Gastrocnemius medialis (tissue), 4 donors: ENCODE results near the gene LYSMD4. TPM values are rescaled to one million over a fixed set of nuclear protein-coding genes. Genes with fewer than 3 reads are reported as not detected.

ENCODE experiments used
- ATAC-seq, 2 donors: fragments of 150-250 bp; one replicate each; pipeline ENCODE4 v1.9.1; 2016
- DNase-seq, 2 donors: peaks; one replicate each; pipeline ENCODE4 v3.0.0-alpha.2; 2019
- H3K27ac ChIP-seq, 4 donors: fragments of 200-600 bp; sonication (generic); 1 replicate in 1 of 4; 2 replicates in 3 of 4; pipeline ENCODE4 v1.5.1; 2016 to 2018; ENCODE audit warnings: mild to moderate bottlenecking in 2 of 4, moderate library complexity in 1 of 4
- H3K27me3 ChIP-seq, 3 donors: fragments of 200-600 bp; sonication (generic) in 2 of 3; 1 replicate in 1 of 3; 2 replicates in 2 of 3; pipeline versions ENCODE4 v1.5.1 to v1.6.0; 2016 to 2019; ENCODE audit warnings: mild to moderate bottlenecking in 1 of 3, moderate library complexity in 1 of 3
- H3K36me3 ChIP-seq, 2 donors: fragments of 200-600 bp; sonication (generic) in 1 of 2; one replicate each; pipeline ENCODE4 v1.5.1; 2017 to 2018
- H3K4me1 ChIP-seq, 2 donors: fragments of 200-600 bp; sonication (generic) in 1 of 2; one replicate each; pipeline ENCODE4 v1.5.1; 2016 to 2017; ENCODE audit warnings: mild to moderate bottlenecking in 2 of 2
- H3K4me3 ChIP-seq, 4 donors: fragments of 200-600 bp; sonication (generic) in 3 of 4; 1 replicate in 1 of 4; 2 replicates in 3 of 4; pipeline ENCODE4 v1.5.1; 2016 to 2019; ENCODE audit warnings: mild to moderate bottlenecking in 2 of 4
- H3K9me3 ChIP-seq, 3 donors: fragments of 200-600 bp; sonication (generic) in 2 of 3; 1 replicate in 1 of 3; 2 replicates in 2 of 3; pipeline ENCODE4 v1.5.1; 2016 to 2019
- CTCF ChIP-seq, 5 experiments: fragments of 450-650 bp in 3 of 5; fragments of 200-600 bp in 2 of 5; sonication (generic) in 2 of 5; IDR thresholded peaks in 4 of 5; conservative IDR thresholded peaks in 1 of 5; 1 replicate in 4 of 5; 2 replicates in 1 of 5; pipeline ENCODE4 v1.5.1; 2016 to 2019; ENCODE audit warnings: antibody characterized with exemption in 5 of 5, mild to moderate bottlenecking in 3 of 5, moderate library complexity in 3 of 5
- POLR2A ChIP-seq, 2 donors: fragments of 450-650 bp; IDR thresholded peaks; one replicate each; pipeline ENCODE4 v1.6.1; 2017; ENCODE audit warnings: antibody characterized with exemption in 2 of 2, mild to moderate bottlenecking in 2 of 2, moderate library complexity in 2 of 2
- in situ Hi-C, 4 donors: fragments of 200-750 bp; cut with MboI; loops; one replicate each; pipeline versions ENCODE4 v1.15.0 to v1.8.0; 2017; ENCODE audit warnings: low sequenced_read_pairs in 4 of 4
- intact Hi-C: fragments of 100-400 bp; cut with DNase I; formaldehyde crosslinking; loops from one replicate; pipeline ENCODE4 v1.15.1; 2023; ENCODE audit warnings: low total_unique reads
- total RNA-seq, 4 donors: library from RNA; depleted of rRNA; stranded (reverse); fragments of >200 nt; gene quantifications; one replicate each; pipeline versions ENCODE4 v1.1.0 to v1.2.3, GENCODE V29; 2016

Gene LYSMD4
- total RNA-seq, 4 donors from 2014 or later: 5.1 to 15.8 (median 11.9) TPM

DNA sequence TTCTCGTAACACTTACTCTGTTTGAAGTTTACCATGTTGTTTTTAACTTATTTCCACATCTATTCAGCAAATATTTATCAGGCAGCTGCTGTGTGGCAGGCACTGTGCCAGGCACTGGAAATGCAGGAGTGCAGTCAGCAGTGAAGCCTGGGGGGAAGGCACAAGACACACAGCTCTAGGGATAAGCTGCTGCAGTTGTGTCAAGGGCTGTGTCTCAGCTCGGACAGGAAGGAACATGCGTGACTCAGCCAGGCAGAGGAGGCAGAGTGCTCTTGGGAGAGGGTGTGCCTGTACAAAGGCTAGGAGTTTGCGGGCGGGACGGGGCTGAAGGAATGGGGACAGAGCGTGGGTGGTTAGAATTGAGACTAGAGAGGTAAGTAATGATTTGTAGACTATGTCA lies 24.7 kb downstream of the LYSMD4 start:
- peaks cover 0 to 30% of the 10 kb centered on the region in 2 donors for H3K36me3 ChIP-seq
- H3K27me3 ChIP-seq: no peaks in the 10 kb centered on the region
- H3K4me3 ChIP-seq: peak overlapping the region in 1 of 4 donors; percentile 19
- H3K9me3 ChIP-seq: no peaks in the 10 kb centered on the region
- ATAC-seq (peak; percentile 77 to 83), DNase-seq (peak; percentile 87 to 91)
- H3K4me1 ChIP-seq: peaks cover 61 to 66% of the 10 kb centered on the region in 2 donors
- peak overlapping the region; percentile 82 to 90 (median 84) for H3K27ac ChIP-seq
- in situ Hi-C loops (loop anchor here in 3 of 4 donors (25.0 kb wide), 2 partner anchors 296 to 421 kb away; no protein-coding TSS in a partner anchor), intact Hi-C loops (loop anchor here (1.0 to 10.0 kb wide), 3 partner anchors 24 to 604 kb away; partner anchors contain the start of genes LYSMD4, MEF2A and SYNM)
- TF ChIP-seq CTCF (IDR thresholded peaks at IDR 0.05 in 4 of 5, conservative IDR thresholded peaks at IDR 0.05 in 1 of 5) (no peak), POLR2A (IDR thresholded peaks at IDR 0.05) (peak in 1 of 2 donors; percentile 44)

DNA sequence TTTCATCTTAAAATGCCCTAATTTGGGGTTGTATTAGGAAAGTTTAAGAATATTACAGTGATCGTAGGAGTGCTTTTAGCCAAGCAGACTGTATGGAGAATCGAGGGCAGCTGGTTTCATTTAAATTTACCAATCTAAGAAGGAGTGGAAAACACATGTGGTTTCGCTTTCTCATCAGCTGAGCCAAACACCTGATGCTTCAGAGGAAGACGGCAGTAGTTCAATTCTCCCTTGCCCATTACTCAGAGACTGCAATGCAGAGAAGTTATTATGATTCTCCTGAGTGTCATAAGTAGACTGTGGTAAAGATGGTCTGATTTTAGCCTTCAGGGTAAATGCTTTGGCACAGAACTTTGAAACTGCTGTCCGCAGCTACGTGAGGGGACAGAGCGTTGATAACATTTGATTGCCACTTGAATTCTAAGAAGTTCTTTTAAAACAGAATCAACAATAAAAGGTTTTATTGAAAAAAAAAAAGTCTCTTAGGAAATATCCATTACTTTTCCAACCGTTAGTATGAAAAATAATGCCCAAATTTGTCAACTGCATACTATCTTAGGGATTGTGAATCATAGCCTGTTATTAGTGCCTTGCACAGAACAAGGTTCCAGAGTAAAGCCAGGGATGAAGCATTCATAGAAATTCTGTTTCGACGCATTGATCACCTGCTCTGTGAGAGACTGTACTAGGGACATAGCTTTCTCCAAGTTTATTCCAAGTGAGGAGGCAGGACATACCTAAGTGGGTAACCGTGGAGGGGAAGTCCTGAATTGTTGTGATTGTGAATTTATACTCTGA lies 25.6 kb downstream of the LYSMD4 start:
- in situ Hi-C loops: loop anchor here in 3 of 4 donors (25.0 kb wide), 2 partner anchors 295 to 420 kb away; no protein-coding TSS in a partner anchor
- intact Hi-C loops: loop anchor here (1.0 to 10.0 kb wide), 3 partner anchors 25 to 603 kb away; partner anchors contain the start of genes LYSMD4, MEF2A and SYNM
- Histone ChIP-seq H3K9me3 (no peaks in the 10 kb centered on the region), H3K36me3 (peaks cover 0 to 21% of the 10 kb centered on the region in 2 donors), H3K27me3 (no peaks in the 10 kb centered on the region), H3K27ac (peak overlapping the region; percentile 82 to 90 (median 84)), H3K4me1 (peaks cover 68 to 74% of the 10 kb centered on the region in 2 donors), H3K4me3 (peak overlapping the region in 3 of 4 donors; percentile 3 to 32 (median 19))
- DNase-seq: no peak
- ATAC-seq: peak; percentile 57 to 68
- TF ChIP-seq POLR2A (IDR thresholded peaks at IDR 0.05) (peak in 1 of 2 donors; percentile 7), CTCF (IDR thresholded peaks at IDR 0.05 in 4 of 5, conservative IDR thresholded peaks at IDR 0.05 in 1 of 5) (no peak)

DNA sequence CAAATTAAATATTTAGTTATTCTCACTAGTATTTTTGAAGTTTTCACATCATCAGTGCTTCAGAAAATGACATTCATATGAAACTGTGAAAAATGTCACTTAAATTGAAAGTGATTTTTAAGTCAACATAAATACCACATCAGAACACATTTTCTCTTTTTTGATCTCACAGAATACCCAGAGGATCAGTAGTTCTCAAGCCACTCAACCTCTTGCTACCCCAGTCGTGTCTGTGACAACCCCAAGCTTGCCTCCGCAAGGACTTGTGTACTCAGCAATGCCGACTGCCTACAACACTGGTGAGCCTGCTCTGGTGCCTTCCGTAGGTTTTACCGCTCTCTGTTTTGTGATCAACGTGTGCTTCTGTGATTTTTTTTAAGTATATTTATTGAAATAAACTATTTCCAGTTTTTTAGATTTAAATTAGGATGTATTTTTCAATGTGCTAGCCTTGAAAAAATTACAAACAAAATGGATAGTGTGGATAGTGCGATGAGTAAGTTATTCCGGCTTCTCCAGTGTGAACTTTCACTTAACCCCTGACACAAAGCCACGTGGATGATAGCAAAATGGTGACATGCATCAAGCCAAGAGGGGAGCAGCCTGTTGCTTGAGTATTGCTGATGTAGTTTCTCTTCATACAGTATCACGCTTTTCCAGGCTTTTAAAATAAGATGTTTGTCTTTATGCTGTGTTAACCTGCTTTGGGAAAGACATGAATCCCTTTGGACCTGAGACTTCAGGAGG lies 26.5 kb downstream of the LYSMD4 start:
- Histone ChIP-seq H3K36me3 (peaks cover 0 to 14% of the 10 kb centered on the region in 2 donors), H3K27me3 (no peaks in the 10 kb centered on the region), H3K27ac (peak overlapping the region; percentile 82 to 90 (median 84)), H3K4me1 (peaks cover 63 to 69% of the 10 kb centered on the region in 2 donors), H3K9me3 (no peaks in the 10 kb centered on the region), H3K4me3 (peak overlapping the region in 1 of 4 donors; percentile 3)
- in situ Hi-C loops (loop anchor here in 3 of 4 donors (25.0 kb wide), 2 partner anchors 294 to 419 kb away; no protein-coding TSS in a partner anchor), intact Hi-C loops (loop anchor here (10.0 kb wide), 1 partner anchor 602 kb away; the partner anchor contains the start of gene SYNM)
- DNase-seq (no peak), ATAC-seq (no peak)
- TF ChIP-seq CTCF (IDR thresholded peaks at IDR 0.05 in 4 of 5, conservative IDR thresholded peaks at IDR 0.05 in 1 of 5) (no peak), POLR2A (IDR thresholded peaks at IDR 0.05) (no peak)

DNA sequence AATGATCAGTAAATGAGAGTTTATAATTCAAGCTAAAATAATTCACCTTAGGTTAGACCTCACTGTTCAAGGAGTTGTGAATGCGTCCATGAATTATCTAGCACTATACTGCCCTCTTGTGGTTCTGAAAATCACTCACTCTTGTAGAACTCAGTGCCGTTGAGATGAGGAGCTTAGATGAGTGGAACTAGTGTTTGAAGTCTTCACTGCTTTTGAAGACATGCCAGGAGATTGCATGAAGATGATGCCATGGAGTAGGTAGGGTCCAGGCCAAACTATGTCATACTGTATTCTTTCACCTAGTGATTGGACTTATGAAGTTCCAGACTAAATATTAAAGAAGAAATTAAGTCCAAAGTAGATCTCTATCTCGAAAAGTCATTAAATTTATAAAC lies 28.8 kb downstream of the LYSMD4 start:
- TF ChIP-seq POLR2A (IDR thresholded peaks at IDR 0.05) (no peak), CTCF (IDR thresholded peaks at IDR 0.05 in 4 of 5, conservative IDR thresholded peaks at IDR 0.05 in 1 of 5) (peak; percentile 75 to 83 (median 79))
- H3K4me1 ChIP-seq: peaks cover 41 to 53% of the 10 kb centered on the region in 2 donors
- H3K36me3 ChIP-seq: no peaks in the 10 kb centered on the region
- intact Hi-C loops (loop anchor here (1.0 to 10.0 kb wide), 5 partner anchors 50 to 600 kb away; partner anchors contain the start of gene SYNM), in situ Hi-C loops (loop anchor here (5.0 to 25.0 kb wide), 5 partner anchors 137 to 432 kb away; partner anchors contain the start of gene MEF2A (in 1 of the 4))
- no peaks in the 10 kb centered on the region for H3K27me3 ChIP-seq
- H3K27ac ChIP-seq: peak overlapping the region; percentile 82 to 90 (median 84)
- DNase-seq (peak in 1 of 2 donors; percentile 44), ATAC-seq (peak; percentile 59 to 71)
- H3K4me3 ChIP-seq: no peak overlapping the region
- H3K9me3 ChIP-seq: no peaks in the 10 kb centered on the region
